Cardiac atrium fibroblast (primary cell): ENCODE results near the gene TBC1D25. TPM values are rescaled to one million over a fixed set of nuclear protein-coding genes. Genes with fewer than 3 reads are reported as not detected.

Source experiments
- total RNA-seq: library from RNA; depleted of rRNA; stranded (reverse); fragments of >200 nt; gene quantifications from 2 replicates; pipeline ENCODE4 v1.2.3, GENCODE V29; 2015

Gene TBC1D25
- total RNA-seq = 7.4 and 7.8 TPM in 2 replicates

GRCh38 chrX:48539345-48540027, at the start of gene TBC1D25:
TSS of gene TBC1D25 (plus strand) at chrX:48539714. CDS start at chrX:48539798, 84 bp downstream.

GRCh38 chrX:48508400-48509244, 30.9 kb upstream of the TBC1D25 start, which contains the start of gene PORCN:
TSS of gene PORCN (plus strand) at chrX:48508992. CDS start at chrX:48509821, 829 bp downstream.

GRCh38 chrX:48521353-48522243, 17.9 kb upstream of the TBC1D25 start, which contains the start of gene EBP:
TSS of gene EBP (plus strand) at chrX:48521808. CDS start at chrX:48523772, 1,964 bp downstream.

GRCh38 chrX:48574270-48575266, 35.1 kb downstream of the TBC1D25 start, which contains the start of gene RBM3:
TSS of gene RBM3 (plus strand) at chrX:48574484. CDS start at chrX:48575181, 697 bp downstream.

GRCh38 chrX:48597353-48598264, 58.1 kb downstream of the TBC1D25 start, which contains the start of gene WDR13:
TSS of gene WDR13 (plus strand) at chrX:48597492. CDS start at chrX:48597997, 505 bp downstream.

Other genes starting within 250 kb of the TBC1D25 start
- gene SSX3, start 183.0 kb upstream of the TBC1D25 start, total RNA-seq = not detected in 2 replicates
- gene SSX4, start 156.2 kb upstream of the TBC1D25 start, total RNA-seq = not detected in 2 replicates
- not detected in 2 replicates for gene SSX4B, start 127.8 kb upstream of the TBC1D25 start, total RNA-seq
- 34.8 and 64.5 TPM in 2 replicates for gene SLC38A5, start 69.5 kb upstream of the TBC1D25 start, total RNA-seq
- gene FTSJ1, start 63.5 kb upstream of the TBC1D25 start, total RNA-seq = 76.2 and 84.6 TPM in 2 replicates
- gene PORCN, start 30.7 kb upstream of the TBC1D25 start, total RNA-seq = 22.6 and 65.0 TPM in 2 replicates
- 44.4 and 77.0 TPM in 2 replicates for gene EBP, start 17.9 kb upstream of the TBC1D25 start, total RNA-seq
- gene RBM3, start 34.8 kb downstream of the TBC1D25 start, total RNA-seq = 304 and 385 TPM in 2 replicates
- gene WDR13, start 57.8 kb downstream of the TBC1D25 start, total RNA-seq = 115 and 118 TPM in 2 replicates
- gene WAS, start 144.1 kb downstream of the TBC1D25 start, total RNA-seq = not detected in 2 replicates
- 3.7 and 6.9 TPM in 2 replicates for gene SUV39H1, start 157.0 kb downstream of the TBC1D25 start, total RNA-seq
- gene GLOD5, start 222.0 kb downstream of the TBC1D25 start, total RNA-seq = not detected in 2 replicates
- gene GATA1, start 246.9 kb downstream of the TBC1D25 start, total RNA-seq = not detected in 2 replicates